ENCODE measurements around the gene THEM5.
"Not testable (repeated sequence)": the region's sequence is repeated elsewhere in the genome, so short reads cannot be mapped to it uniquely, and the experiment has no call there.

GRCh38 chr1:151884445-151884844 lies 30.9 kb upstream of the THEM5 start:
- TF ChIP-seq CTCF (conservative IDR thresholded peaks at IDR 0.05 in 1 of 2, IDR thresholded peaks at IDR 0.05 in 1 of 2; ENCODE audit: extremely low read depth in 1 of 2, insufficient read depth in 1 of 2, low read depth in 1 of 2, low read length in 2 of 2); EZH2 (IDR thresholded peaks at IDR 0.05; ENCODE audit: borderline replicate concordance, low read length): not testable (repeated sequence)

Data from mammary epithelial cell (primary cell).